Fibroblast of the aortic adventitia (primary cell): Measurements from ENCODE around the gene TPRN. TPM values are rescaled to one million over a fixed set of nuclear protein-coding genes. Genes with fewer than 3 reads are reported as not detected.

ENCODE experiments used
- DNase-seq: peaks from one replicate; pipeline ENCODE4 v3.0.0-alpha.2; 2010; ENCODE audit warnings: low read depth
- H3K4me3 ChIP-seq: 2 replicates; pipeline ENCODE4 v1.5.1; 2011; ENCODE audit warnings: low read depth, mild to moderate bottlenecking, control low read depth, low read length, moderate library complexity
- total RNA-seq: library from RNA; depleted of rRNA; stranded (reverse); fragments of >200 nt; gene quantifications from 2 replicates; pipeline ENCODE4 v1.2.3, GENCODE V29; 2012; ENCODE audit warnings: low replicate concordance
- TF ChIP-seq, protein P1 (sequence below): IDR thresholded peaks from 2 replicates; pipeline ENCODE4 v1.5.1; 2011; ENCODE audit warnings: mild to moderate bottlenecking, low read length, control low read depth, inconsistent platforms; ENCODE audit not compliant: insufficient read depth

The TPRN gene
- total RNA-seq, 1 donor, result 8.0 TPM

- DNase-seq, result peak; percentile 41
- H3K4me3 ChIP-seq, result peak overlapping the region; percentile 45
- TF ChIP-seq, protein P1, sequence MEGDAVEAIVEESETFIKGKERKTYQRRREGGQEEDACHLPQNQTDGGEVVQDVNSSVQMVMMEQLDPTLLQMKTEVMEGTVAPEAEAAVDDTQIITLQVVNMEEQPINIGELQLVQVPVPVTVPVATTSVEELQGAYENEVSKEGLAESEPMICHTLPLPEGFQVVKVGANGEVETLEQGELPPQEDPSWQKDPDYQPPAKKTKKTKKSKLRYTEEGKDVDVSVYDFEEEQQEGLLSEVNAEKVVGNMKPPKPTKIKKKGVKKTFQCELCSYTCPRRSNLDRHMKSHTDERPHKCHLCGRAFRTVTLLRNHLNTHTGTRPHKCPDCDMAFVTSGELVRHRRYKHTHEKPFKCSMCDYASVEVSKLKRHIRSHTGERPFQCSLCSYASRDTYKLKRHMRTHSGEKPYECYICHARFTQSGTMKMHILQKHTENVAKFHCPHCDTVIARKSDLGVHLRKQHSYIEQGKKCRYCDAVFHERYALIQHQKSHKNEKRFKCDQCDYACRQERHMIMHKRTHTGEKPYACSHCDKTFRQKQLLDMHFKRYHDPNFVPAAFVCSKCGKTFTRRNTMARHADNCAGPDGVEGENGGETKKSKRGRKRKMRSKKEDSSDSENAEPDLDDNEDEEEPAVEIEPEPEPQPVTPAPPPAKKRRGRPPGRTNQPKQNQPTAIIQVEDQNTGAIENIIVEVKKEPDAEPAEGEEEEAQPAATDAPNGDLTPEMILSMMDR, result no peak
These were observed 43.8 kb downstream of the TPRN start for GRCh38 chr9:137156567-137157375.

DNA sequence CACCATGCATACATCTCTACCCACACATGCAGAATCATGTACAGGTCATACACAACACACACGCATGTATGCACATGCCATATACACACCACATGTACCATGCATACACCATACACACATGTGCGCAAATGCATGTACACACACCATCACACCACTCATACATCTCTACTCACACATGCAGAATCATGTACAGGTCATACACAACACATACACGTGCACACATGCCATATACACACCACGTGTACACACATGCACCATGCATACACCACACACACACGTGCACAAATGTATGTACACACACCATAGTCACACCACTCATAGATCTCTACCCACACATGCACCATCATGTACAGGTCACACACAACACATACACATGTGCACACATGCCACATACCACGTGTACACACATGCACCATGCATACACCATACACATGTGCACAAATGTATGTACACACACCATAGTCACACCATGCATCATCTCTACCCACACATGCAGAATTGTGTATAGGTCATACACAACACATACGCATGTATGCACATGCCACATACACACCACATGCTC lies 47.6 kb downstream of the TPRN start:
- DNase-seq, result no peak
- TF ChIP-seq, protein P1, result no peak
- no peak overlapping the region for H3K4me3 ChIP-seq

- peak; percentile 22 for DNase-seq
- TF ChIP-seq, protein P1, result no peak
- H3K4me3 ChIP-seq, result no peak overlapping the region
These were observed 49.7 kb downstream of the TPRN start for GRCh38 chr9:137150617-137151457.

DNA sequence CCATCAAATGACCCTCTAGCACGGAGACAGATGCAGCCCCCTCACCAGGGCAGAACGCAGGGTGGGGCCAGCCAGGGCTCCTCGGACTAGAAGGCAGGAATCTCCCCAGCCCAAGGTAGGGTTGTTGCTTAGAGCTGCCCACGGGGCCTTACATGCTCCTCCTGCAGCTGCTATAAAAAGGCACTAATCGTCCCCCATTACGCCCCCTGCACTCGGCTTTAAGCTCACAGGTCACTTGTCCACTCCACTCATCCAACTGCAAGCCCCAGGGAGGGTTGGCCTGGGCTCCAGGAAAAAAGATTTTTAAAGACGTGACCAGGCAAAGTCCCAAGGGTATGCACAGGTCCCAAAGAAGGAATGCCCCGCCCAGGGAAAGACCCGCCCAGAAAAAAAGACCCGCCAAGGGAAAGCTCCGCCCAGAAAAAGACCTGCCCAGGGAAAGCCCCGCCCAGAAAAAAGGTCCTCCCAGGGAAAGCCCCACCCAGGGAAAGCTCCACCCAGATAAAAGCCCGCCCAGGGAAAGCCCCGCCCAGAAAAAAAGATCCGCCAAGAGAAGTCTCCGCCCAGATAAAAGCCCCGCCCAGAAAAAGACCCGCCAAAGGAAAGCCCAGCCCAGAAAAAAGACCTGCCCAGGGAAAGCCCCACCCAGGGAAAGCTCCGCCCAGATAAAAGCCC lies 50.5 kb downstream of the TPRN start:
- no peak for DNase-seq
- no peak overlapping the region for H3K4me3 ChIP-seq
- TF ChIP-seq, protein P1, result no peak

- no peak for DNase-seq
- TF ChIP-seq, protein P1, result no peak
- no peak overlapping the region for H3K4me3 ChIP-seq
These were observed 51.2 kb downstream of the TPRN start for GRCh38 chr9:137149363-137149762.

DNA sequence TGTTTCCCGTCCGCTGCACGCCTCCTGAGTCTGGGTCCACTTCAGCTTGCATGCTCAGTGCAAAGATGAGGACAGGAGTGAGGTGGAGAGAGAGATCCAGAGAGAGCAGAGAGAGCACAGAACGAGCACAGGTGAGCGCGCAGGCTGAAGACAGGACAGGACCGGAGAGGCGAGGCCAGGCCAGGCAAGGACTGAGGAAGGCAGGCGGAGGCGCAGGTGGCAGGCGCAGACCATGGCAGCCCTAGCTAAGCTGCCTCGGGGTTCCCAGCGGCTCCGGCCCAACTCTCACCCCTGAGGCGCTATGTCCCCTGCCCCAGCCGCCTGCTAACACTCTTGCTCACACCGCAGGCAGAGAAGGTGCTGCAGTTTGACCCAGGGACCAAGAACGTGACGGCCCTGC lies 51.9 kb downstream of the TPRN start:
- TF ChIP-seq, protein P1, result no peak
- H3K4me3 ChIP-seq, result no peak overlapping the region
- DNase-seq, result no peak
